ENCODE measurements around the gene TXLNB.
A peak's percentile ranks its signal among the peaks of the same experiment; 100 is the strongest.
"Not testable (repeated sequence)": the region's sequence is repeated elsewhere in the genome, so short reads cannot be mapped to it uniquely, and the experiment has no call there.

TXLNB gene

GRCh38 chr6:139308936-139309603 is 17.3 kb upstream of the TXLNB start:
- no peak for DNase-seq

- no peak for DNase-seq
Observed at GRCh38 chr6:139308286-139308916, 16.6 kb upstream of the TXLNB start.

GRCh38 chr6:139306291-139306981 is 14.6 kb upstream of the TXLNB start:
- no peak for DNase-seq

DNA sequence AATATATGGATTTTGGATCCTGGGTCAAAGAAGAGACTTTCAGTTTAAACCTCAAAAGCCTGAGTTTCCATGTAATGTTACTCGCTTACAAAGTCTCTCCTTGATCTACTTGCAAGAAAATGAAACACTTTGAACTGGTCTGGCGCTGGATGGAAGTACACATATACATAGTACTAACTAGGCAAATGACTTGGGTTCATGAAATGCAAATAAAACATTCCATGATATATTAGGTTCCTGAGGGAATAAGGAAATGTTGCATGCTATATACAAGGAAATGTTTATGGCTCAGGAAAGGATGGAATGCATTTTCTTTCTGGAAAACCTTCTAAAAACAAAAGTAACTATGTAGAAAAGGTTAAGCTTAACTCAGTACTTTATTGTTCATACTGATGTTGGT is 11.4 kb upstream of the TXLNB start:
- DNase-seq = no peak

DNA sequence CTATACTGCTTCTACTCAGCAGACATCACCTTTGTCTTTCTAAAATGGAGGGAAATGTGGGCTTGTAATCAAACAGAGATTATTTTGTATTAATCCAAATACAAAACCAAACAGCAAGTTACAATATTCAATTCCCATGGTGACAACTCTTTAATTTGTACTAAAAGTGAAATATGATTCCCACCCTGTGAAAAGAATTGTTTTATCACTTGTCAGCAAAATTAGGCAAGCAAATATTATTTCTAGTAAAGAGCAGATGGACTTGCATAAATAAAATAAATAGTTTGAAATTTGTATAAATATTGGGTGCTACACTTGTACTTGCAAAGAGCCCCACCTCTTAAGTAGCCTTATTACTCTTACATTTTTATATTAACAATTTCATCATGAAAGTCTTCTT is 6.1 kb upstream of the TXLNB start:
- DNase-seq = no peak

DNA sequence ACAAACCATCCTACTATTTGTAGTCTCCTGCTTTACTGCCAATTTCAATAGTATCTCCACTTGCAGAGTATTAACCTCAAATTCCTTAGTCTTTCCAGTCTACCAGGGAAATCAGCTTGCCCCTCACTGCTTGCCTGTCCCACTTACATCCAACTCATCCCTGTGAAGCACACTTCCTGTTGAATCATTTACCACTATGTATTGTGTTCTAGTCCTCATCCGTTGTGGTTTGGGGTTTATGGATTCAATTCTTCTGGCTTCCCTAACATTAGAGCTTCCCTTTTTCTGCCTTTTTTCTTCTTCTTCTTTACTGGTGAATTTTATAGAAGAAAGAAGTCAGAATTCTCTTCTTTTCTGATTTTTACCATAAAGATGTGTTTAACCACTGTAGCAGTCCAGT is 5.1 kb upstream of the TXLNB start:
- no peak for DNase-seq

DNA sequence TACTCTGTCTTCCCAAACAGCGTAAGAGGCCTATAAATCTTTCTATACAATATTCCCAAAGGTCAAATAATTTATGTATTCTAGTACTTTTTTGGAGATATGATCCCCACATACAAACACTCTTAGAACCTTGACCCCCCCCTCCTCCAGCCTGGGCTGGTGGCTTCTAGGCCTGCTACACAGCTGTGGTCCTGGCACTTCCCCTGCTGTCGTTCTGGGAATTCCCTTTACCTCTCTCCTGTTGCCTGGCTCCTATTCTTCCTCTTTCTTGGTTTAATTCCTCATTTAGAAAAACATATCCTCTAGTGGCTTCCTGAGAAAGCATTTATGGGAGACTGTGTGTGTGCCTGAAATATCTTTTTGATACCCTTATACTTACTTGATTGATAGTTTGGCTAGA is 4.1 kb upstream of the TXLNB start:
- DNase-seq = no peak

GRCh38 chr6:139294090-139294489 is 2.3 kb upstream of the TXLNB start:
- no peak for DNase-seq

- DNase-seq = not testable (repeated sequence)
Observed at GRCh38 chr6:139293230-139293629, 1.4 kb upstream of the TXLNB start.

DNA sequence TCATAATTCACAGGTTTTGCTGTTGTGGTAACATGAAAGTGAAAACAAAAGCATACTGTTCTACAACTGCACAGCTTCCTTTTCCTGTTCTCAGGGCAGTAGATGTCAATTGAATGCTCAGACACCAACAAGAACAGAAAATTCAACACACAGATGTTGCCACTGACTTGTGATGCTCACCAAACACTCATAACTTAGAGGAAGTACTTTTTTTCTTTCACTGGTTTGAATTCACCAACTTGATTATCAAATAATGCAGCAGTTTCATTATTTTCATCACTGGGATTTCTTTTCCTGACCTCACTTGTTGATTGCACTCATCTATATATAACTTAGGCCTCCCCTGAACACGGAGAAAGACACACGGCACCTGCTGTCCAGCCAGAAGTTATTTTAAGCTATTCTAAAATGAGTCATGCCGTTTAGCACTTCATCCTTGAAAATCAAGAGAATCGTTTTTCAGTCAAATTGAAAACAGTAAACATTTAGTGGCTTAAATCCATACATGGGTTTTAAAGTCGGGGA is 949 bp downstream of the TXLNB start:
- DNase-seq = no peak

GRCh38 chr6:139289233-139289632 is 2.6 kb downstream of the TXLNB start:
- no peak for DNase-seq

- DNase-seq = no peak
Observed at GRCh38 chr6:139288496-139289040, 3.2 kb downstream of the TXLNB start.

DNA sequence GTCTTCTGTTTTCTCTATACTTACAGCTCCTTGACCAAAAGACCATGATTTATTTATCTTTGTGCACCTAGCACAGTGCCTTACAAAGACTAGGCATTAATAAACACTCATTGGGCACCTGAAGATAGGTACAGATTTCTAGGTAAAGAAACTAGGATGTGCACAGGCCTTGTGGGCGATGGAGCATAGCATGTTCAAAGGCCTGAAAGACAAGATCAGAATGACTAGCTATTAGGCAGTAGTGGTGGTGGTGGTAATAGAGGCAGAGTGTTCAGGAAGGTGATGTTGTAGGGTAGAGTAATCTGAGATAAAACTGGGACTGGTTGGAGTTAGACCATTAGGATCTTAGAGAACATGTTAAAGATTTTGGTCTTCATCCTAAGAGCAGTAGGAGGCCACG is 3.9 kb downstream of the TXLNB start:
- no peak for DNase-seq

GRCh38 chr6:139286438-139286837 is 5.4 kb downstream of the TXLNB start:
- not testable (repeated sequence) for DNase-seq

GRCh38 chr6:139285590-139285989 is 6.2 kb downstream of the TXLNB start:
- DNase-seq = no peak

GRCh38 chr6:139284789-139285188 is 7.0 kb downstream of the TXLNB start:
- no peak for DNase-seq

DNA sequence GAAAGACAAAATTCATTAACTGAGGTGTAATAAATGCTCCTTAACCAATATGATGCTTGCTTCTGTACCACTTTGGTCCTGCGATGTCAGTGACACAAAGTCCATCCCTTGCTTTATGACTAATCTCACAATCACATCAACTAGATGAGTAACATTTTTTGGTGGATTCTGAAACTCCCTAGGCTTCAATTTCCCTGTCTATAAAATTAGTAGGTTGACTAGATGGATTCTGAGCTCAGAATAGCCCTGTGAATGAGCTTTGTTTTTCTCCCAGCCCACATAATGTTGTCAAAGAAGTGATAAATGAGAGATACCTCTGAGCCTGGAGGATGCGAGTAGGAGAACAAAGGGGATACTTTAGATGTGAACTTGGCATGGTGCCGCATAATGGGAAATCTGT is 9.1 kb downstream of the TXLNB start:
- DNase-seq = no peak

DNA sequence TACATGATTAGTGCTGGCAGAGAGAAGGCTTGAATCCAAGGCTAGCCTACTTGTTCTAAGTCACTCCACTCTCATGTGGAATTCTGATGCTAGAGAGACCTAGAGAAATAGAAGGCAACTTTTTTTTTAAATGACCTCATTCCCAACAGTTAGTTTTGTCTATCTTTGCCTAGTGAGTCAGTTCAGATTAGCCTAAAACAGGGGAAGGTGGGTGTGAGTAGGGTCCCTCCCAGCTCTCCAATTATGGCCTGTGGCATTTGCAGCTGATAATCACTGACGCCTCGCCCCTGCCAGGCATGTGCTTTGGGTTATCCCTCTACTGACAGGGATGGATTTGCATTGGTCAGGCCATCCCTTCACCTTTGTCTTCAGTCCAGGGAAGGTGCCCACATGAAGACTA is 13.6 kb downstream of the TXLNB start:
- DNase-seq = no peak

DNA sequence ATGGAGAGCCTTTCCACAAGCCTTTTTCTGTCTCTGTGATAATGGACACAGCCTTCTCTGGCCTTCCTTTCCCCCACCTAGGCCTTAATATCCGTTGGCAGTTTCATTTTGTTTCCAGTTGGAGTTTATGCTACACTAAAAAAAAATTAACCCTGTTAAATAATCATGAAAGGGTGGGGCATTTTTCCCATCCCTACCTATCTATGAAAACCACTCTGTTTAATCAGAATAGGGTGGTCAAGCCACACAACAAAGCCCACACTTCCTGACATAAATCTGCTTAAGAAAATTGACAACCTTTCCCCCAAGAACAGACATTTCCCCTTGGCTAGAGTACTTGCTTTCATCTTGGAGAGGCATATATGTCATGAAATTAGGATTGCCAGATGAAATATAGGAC is 14.2 kb downstream of the TXLNB start:
- no peak for DNase-seq

GRCh38 chr6:139277161-139277560 is 14.6 kb downstream of the TXLNB start:
- DNase-seq = no peak

DNA sequence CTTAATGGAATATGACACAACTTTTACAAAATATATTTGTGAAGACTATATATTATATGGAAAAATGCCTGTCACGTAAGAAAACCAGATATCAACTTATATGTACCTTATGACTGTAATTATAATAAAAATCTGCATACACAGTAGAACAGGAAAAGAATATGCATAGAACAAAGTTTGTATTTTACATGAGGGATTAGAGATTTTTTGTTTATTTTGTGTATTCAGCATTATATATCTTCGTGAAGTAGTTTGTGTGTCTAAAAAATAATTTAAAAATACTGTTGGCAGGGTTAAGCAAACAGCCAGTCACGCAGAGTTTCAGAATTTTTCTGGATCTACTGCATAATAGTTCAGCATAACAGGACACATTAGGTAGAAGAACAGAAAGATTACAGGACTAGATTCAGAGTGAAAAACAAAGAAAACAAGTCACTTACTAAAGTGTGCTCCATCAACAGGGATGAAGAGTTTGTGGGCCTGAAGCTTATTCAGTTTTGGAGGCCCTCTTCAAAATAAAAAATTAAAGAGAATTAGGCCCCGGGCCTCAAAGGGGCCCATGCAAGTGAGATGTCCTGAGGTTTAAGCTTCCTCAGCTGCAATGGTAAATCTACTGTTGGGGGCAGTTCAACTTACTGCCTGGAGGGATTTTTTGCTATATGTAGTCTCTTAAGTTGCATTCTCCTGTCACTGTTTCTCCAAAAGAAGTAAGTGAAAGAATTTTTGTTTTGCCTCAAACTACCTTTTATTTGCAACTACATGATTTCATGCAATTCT is 16.3 kb downstream of the TXLNB start:
- DNase-seq = no peak

DNA sequence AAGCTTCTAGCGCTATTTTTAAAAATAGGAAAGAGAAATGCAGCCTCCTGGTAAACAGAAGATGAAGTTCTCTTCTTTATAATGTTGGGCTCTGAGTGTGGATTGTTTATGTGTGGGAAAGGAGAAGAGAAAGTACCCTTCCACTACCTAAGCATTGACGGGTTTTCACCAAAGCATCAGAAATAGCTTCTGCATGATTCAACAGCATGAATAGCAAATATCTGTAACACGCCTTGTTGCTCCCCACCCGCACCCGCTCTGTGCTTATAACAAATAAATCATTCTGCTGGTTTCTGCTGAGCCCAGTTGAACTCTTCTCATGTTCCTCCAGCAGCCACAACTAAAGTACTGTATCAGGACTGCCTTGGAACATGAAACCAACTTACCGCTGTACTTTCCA is 20.7 kb downstream of the TXLNB start:
- DNase-seq = peak; percentile 7

- no peak for DNase-seq
Observed at GRCh38 chr6:139270249-139270648, 21.5 kb downstream of the TXLNB start.
